ENCODE results near the gene TMEM179B. TPM values are rescaled to one million over a fixed set of nuclear protein-coding genes. Genes with fewer than 3 reads are reported as not detected.
A peak's percentile ranks its signal among the peaks of the same experiment; 100 is the strongest.

The TMEM179B gene
- total and polyA plus RNA-seq, 2 of the 13 experiments (the other 11 are each of a cell fraction or from before 2014, with no cell fraction given) = 24.8 to 25.7 TPM

DNA sequence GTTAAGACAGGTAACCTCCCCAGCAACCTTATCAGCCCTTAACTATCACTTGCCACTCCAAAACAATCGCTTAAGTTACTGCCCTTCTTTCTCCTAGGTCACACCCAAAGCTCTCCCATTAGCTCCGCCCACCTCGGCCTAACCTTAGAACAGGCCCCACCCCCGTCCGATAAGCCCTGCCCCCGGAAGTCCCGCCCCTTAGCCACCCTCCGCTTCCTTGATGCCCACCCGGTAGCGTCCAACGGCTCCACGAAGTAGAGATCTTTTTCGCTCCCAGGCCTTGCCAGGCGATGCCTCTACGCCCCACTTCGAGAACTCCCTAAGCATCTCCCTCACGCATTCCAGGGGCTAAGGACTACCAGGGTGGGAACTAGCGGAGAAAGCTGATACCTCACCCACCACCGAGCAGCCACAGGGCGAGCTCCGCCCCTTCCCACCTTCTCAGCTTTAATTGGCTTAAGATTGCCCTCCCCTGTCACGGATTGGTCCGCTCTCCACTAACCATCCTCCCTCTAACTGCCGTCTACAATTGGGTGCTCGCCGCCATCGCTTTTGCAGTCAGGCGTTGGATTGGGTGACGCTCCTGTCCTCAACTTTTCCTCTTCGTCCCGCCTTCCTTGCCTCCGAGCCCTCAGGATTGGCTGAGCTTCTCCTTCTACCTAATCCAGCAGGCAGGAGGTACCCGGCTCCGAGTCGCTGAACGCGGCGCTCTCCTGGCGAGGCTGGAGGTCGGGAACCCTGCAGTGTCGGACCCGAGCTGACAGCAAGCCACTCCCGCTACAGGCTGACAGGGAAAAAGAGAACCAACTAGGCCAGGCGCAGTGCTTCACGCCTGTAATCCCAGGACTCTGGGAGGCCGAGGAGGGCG is 33.2 kb upstream of the TMEM179B start, which contains the start of gene ZBTB3 (continued):
- TF ChIP-seq, protein P1, sequence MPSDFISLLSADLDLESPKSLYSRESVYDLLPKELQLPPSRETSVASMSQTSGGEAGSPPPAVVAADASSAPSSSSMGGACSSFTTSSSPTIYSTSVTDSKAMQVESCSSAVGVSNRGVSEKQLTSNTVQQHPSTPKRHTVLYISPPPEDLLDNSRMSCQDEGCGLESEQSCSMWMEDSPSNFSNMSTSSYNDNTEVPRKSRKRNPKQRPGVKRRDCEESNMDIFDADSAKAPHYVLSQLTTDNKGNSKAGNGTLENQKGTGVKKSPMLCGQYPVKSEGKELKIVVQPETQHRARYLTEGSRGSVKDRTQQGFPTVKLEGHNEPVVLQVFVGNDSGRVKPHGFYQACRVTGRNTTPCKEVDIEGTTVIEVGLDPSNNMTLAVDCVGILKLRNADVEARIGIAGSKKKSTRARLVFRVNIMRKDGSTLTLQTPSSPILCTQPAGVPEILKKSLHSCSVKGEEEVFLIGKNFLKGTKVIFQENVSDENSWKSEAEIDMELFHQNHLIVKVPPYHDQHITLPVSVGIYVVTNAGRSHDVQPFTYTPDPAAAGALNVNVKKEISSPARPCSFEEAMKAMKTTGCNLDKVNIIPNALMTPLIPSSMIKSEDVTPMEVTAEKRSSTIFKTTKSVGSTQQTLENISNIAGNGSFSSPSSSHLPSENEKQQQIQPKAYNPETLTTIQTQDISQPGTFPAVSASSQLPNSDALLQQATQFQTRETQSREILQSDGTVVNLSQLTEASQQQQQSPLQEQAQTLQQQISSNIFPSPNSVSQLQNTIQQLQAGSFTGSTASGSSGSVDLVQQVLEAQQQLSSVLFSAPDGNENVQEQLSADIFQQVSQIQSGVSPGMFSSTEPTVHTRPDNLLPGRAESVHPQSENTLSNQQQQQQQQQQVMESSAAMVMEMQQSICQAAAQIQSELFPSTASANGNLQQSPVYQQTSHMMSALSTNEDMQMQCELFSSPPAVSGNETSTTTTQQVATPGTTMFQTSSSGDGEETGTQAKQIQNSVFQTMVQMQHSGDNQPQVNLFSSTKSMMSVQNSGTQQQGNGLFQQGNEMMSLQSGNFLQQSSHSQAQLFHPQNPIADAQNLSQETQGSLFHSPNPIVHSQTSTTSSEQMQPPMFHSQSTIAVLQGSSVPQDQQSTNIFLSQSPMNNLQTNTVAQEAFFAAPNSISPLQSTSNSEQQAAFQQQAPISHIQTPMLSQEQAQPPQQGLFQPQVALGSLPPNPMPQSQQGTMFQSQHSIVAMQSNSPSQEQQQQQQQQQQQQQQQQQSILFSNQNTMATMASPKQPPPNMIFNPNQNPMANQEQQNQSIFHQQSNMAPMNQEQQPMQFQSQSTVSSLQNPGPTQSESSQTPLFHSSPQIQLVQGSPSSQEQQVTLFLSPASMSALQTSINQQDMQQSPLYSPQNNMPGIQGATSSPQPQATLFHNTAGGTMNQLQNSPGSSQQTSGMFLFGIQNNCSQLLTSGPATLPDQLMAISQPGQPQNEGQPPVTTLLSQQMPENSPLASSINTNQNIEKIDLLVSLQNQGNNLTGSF (CRISPR knock-in tag; IDR thresholded peaks at IDR 0.05) = no peak
- TF ChIP-seq ZFYVE20 (CRISPR knock-in tag; IDR thresholded peaks at IDR 0.05; ENCODE audit: borderline replicate concordance, low read depth) (no peak), TMF1 (CRISPR knock-in tag; IDR thresholded peaks at IDR 0.05; ENCODE audit: low read depth) (no peak), ZNF263 (CRISPR knock-in tag; IDR thresholded peaks at IDR 0.05) (no peak), ZSCAN29 (CRISPR knock-in tag; conservative IDR thresholded peaks at IDR 0.05) (no peak), TP53 (CRISPR knock-in tag; conservative IDR thresholded peaks at IDR 0.05) (no peak), ZBTB20 (CRISPR knock-in tag; IDR thresholded peaks at IDR 0.05; ENCODE audit: borderline replicate concordance, low read depth) (peak; percentile 44; the same call in 1 of the 2 replicates), ARID2 (CRISPR knock-in tag; IDR thresholded peaks at IDR 0.05; ENCODE audit: borderline replicate concordance) (no peak), AKAP8 (CRISPR knock-in tag; IDR thresholded peaks at IDR 0.05) (no peak), ZFX (CRISPR knock-in tag; IDR thresholded peaks at IDR 0.05; ENCODE audit: low read depth) (peak; percentile 55; the same call in 1 of the 2 replicates), SKI (IDR thresholded peaks at IDR 0.05; ENCODE audit: partially characterized antibody) (no peak), MIER3 (CRISPR knock-in tag; IDR thresholded peaks at IDR 0.05; ENCODE audit: borderline replicate concordance) (no peak), KLF13 (CRISPR knock-in tag; IDR thresholded peaks at IDR 0.05) (no peak)
- TF ChIP-seq, protein P2, sequence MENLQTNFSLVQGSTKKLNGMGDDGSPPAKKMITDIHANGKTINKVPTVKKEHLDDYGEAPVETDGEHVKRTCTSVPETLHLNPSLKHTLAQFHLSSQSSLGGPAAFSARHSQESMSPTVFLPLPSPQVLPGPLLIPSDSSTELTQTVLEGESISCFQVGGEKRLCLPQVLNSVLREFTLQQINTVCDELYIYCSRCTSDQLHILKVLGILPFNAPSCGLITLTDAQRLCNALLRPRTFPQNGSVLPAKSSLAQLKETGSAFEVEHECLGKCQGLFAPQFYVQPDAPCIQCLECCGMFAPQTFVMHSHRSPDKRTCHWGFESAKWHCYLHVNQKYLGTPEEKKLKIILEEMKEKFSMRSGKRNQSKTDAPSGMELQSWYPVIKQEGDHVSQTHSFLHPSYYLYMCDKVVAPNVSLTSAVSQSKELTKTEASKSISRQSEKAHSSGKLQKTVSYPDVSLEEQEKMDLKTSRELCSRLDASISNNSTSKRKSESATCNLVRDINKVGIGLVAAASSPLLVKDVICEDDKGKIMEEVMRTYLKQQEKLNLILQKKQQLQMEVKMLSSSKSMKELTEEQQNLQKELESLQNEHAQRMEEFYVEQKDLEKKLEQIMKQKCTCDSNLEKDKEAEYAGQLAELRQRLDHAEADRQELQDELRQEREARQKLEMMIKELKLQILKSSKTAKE (CRISPR knock-in tag; IDR thresholded peaks at IDR 0.05; ENCODE audit: borderline replicate concordance) = no peak
- TF ChIP-seq, protein P3, sequence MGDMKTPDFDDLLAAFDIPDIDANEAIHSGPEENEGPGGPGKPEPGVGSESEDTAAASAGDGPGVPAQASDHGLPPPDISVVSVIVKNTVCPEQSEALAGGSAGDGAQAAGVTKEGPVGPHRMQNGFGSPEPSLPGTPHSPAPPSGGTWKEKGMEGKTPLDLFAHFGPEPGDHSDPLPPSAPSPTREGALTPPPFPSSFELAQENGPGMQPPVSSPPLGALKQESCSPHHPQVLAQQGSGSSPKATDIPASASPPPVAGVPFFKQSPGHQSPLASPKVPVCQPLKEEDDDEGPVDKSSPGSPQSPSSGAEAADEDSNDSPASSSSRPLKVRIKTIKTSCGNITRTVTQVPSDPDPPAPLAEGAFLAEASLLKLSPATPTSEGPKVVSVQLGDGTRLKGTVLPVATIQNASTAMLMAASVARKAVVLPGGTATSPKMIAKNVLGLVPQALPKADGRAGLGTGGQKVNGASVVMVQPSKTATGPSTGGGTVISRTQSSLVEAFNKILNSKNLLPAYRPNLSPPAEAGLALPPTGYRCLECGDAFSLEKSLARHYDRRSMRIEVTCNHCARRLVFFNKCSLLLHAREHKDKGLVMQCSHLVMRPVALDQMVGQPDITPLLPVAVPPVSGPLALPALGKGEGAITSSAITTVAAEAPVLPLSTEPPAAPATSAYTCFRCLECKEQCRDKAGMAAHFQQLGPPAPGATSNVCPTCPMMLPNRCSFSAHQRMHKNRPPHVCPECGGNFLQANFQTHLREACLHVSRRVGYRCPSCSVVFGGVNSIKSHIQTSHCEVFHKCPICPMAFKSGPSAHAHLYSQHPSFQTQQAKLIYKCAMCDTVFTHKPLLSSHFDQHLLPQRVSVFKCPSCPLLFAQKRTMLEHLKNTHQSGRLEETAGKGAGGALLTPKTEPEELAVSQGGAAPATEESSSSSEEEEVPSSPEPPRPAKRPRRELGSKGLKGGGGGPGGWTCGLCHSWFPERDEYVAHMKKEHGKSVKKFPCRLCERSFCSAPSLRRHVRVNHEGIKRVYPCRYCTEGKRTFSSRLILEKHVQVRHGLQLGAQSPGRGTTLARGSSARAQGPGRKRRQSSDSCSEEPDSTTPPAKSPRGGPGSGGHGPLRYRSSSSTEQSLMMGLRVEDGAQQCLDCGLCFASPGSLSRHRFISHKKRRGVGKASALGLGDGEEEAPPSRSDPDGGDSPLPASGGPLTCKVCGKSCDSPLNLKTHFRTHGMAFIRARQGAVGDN (CRISPR knock-in tag; IDR thresholded peaks at IDR 0.05) = peak; percentile 87
